WTC11 (cell line): ENCODE data around the gene INHA. TPM values are rescaled to one million over a fixed set of nuclear protein-coding genes. Genes with fewer than 3 reads are reported as not detected.

Source experiments
- ATAC-seq: fragments of 200-7000 bp; cut with Tn5 transposase; 2 replicates; pipeline ENCODE4 v1.10.0; 2021; ENCODE audit warnings: mild to moderate bottlenecking, moderate library complexity
- CTCF ChIA-PET: fragments of 300-600 bp; sonication (Branson Sonifier 250); formaldehyde crosslinking; loops from one replicate; lab custom pipeline; 2021; ENCODE audit warnings: antibody characterized with exemption; lab: Charles Lee
- POLR2A ChIA-PET: fragments of 350-600 bp; sonication (Branson Sonifier 250); formaldehyde crosslinking; loops from one replicate; lab custom pipeline; 2021; ENCODE audit warnings: antibody characterized with exemption; lab: Charles Lee
- DNase-seq: peaks from one replicate; pipeline ENCODE4 v3.0.0; 2021; ENCODE audit warnings: low spot score
- H3K27ac Mint-ChIP-seq: 2 replicates; pipeline ENCODE4 v1.8.0; 2021; ENCODE audit warnings: mixed read lengths
- H3K27me3 Mint-ChIP-seq: 2 replicates; pipeline ENCODE4 v1.8.0; 2021; ENCODE audit warnings: low read depth, mild to moderate bottlenecking, moderate library complexity, mixed read lengths
- H3K36me3 Mint-ChIP-seq: 2 replicates; pipeline ENCODE4 v1.8.0; 2021; ENCODE audit warnings: mixed read lengths
- H3K4me1 Mint-ChIP-seq: 2 replicates; pipeline ENCODE4 v1.8.0; 2022; ENCODE audit warnings: mixed read lengths
- H3K4me3 Mint-ChIP-seq: 2 replicates; pipeline ENCODE4 v1.8.0; 2021; ENCODE audit warnings: mild to moderate bottlenecking, moderate library complexity, mixed read lengths
- H3K9me3 Mint-ChIP-seq: 2 replicates; pipeline ENCODE4 v1.8.0; 2021; ENCODE audit warnings: mixed read lengths
- CREM ChIP-seq: sonication (generic); formaldehyde crosslinking; IDR thresholded peaks from 2 replicates; pipeline ENCODE4 v1.8.1; 2022; ENCODE audit warnings: mild to moderate bottlenecking, missing genetic modification reagents, moderate library complexity
- ESRRA ChIP-seq: sonication (generic); formaldehyde crosslinking; IDR thresholded peaks from 2 replicates; pipeline ENCODE4 v1.8.1; 2022; ENCODE audit warnings: mild to moderate bottlenecking, missing genetic modification reagents, borderline replicate concordance
- FOXK1 ChIP-seq: sonication (generic); formaldehyde crosslinking; IDR thresholded peaks from 2 replicates; pipeline ENCODE4 v1.8.0; 2022; ENCODE audit warnings: mild to moderate bottlenecking, moderate library complexity, missing genetic modification reagents
- HMGA2 ChIP-seq: fragments of 250-450 bp; sonication (Bioruptor Pico); IDR thresholded peaks from 2 replicates; pipeline ENCODE4 v1.4.0; 2021; ENCODE audit warnings: mild to moderate bottlenecking, moderate library complexity
- IRF2 ChIP-seq: sonication (generic); formaldehyde crosslinking; IDR thresholded peaks from 2 replicates; pipeline ENCODE4 v1.8.0; 2022; ENCODE audit warnings: low read depth, missing genetic modification reagents, borderline replicate concordance
- KAT7 ChIP-seq: sonication (generic); formaldehyde crosslinking; IDR thresholded peaks from 2 replicates; pipeline ENCODE4 v1.8.1; 2023; ENCODE audit warnings: missing genetic modification reagents, mild to moderate bottlenecking, borderline replicate concordance
- NR1H2 ChIP-seq: sonication (generic); formaldehyde crosslinking; IDR thresholded peaks from 2 replicates; pipeline ENCODE4 v1.9.0; 2021; ENCODE audit warnings: mild to moderate bottlenecking, moderate library complexity, missing genetic modification reagents
- NR3C1 ChIP-seq: sonication (generic); formaldehyde crosslinking; conservative IDR thresholded peaks from 2 replicates; pipeline ENCODE4 v1.8.1; 2023; ENCODE audit warnings: low read depth, mild to moderate bottlenecking, missing genetic modification reagents
- RELA ChIP-seq: sonication (generic); formaldehyde crosslinking; IDR thresholded peaks from 2 replicates; pipeline ENCODE4 v1.8.1; 2022; ENCODE audit warnings: missing genetic modification reagents, mild to moderate bottlenecking, borderline replicate concordance
- ZNF138 ChIP-seq: sonication (generic); formaldehyde crosslinking; conservative IDR thresholded peaks from 2 replicates; pipeline ENCODE4 v1.8.1; 2022; ENCODE audit warnings: mild to moderate bottlenecking, moderate library complexity, missing genetic modification reagents
- ZNF219 ChIP-seq: sonication (generic); formaldehyde crosslinking; IDR thresholded peaks from 2 replicates; pipeline ENCODE4 v1.8.0; 2023; ENCODE audit warnings: missing genetic modification reagents, mild to moderate bottlenecking, borderline replicate concordance
- total RNA-seq: library from RNA; stranded (reverse); gene quantifications from 3 replicates; pipeline ENCODE4 v1.2.3, GENCODE V29; 2021
- TF ChIP-seq, protein P1 (sequence below): sonication (generic); formaldehyde crosslinking; IDR thresholded peaks from 2 replicates; pipeline ENCODE4 v1.8.1; 2022; ENCODE audit warnings: low read depth, mild to moderate bottlenecking, moderate library complexity, missing genetic modification reagents, borderline replicate concordance
- TF ChIP-seq, protein P2 (sequence below): fragments of 250-450 bp; sonication (Bioruptor Pico); IDR thresholded peaks from 2 replicates; pipeline ENCODE4 v1.8.0; 2021; ENCODE audit warnings: mild to moderate bottlenecking
- TF ChIP-seq, protein P3 (sequence below): sonication (generic); formaldehyde crosslinking; IDR thresholded peaks from 2 replicates; pipeline ENCODE4 v1.8.0; 2022; ENCODE audit warnings: missing genetic modification reagents
- TF ChIP-seq, protein P4 (sequence below): sonication (generic); formaldehyde crosslinking; IDR thresholded peaks from 2 replicates; pipeline ENCODE4 v1.8.0; 2022; ENCODE audit warnings: mild to moderate bottlenecking, missing genetic modification reagents
- TF ChIP-seq, protein P5 (sequence below): sonication (generic); formaldehyde crosslinking; IDR thresholded peaks from 2 replicates; pipeline ENCODE4 v1.8.1; 2023; ENCODE audit warnings: mild to moderate bottlenecking, missing genetic modification reagents, moderate library complexity
- TF ChIP-seq, protein P6 (sequence below): sonication (generic); formaldehyde crosslinking; IDR thresholded peaks from 2 replicates; pipeline ENCODE4 v1.8.1; 2022; ENCODE audit warnings: missing genetic modification reagents, borderline replicate concordance
- TF ChIP-seq, protein P7 (sequence below): fragments of 250-450 bp; sonication (Bioruptor Pico); conservative IDR thresholded peaks from 2 replicates; pipeline ENCODE4 v1.9.0; 2021; ENCODE audit warnings: mild to moderate bottlenecking
- TF ChIP-seq, protein P8 (sequence below): fragments of 250-450 bp; sonication (Bioruptor Pico); IDR thresholded peaks from 2 replicates; pipeline ENCODE4 v2.1.2; 2022; ENCODE audit warnings: mild to moderate bottlenecking, moderate library complexity
- TF ChIP-seq, protein P9 (sequence below): fragments of 250-450 bp; sonication (Bioruptor Pico); IDR thresholded peaks from 2 replicates; pipeline ENCODE4 v1.9.0; 2021; ENCODE audit warnings: mild to moderate bottlenecking

INHA gene
- total RNA-seq, 1 experiment from 2014 or later, result 1.4 TPM

DNA sequence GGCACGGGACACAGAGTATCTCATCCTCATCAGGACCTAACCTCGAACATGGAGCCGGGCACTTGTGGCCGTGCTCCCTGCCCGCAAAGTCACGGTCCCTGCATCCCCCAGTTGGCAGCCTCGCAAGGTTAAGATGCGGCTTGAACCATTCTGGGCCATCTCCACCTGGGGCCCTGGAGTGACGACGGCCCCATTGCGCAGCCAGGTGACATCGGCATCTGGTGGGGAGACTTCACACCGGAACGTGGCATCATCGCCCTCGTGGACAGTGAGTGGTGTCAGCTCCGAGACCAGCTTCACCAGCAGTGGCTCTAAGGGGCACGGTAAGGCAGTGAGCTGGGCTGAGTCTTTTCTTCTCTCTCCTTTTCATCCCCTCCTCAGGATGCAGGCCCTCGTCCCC is 15.7 kb upstream of the INHA start:
- POLR2A ChIA-PET, result interaction anchor here (0.7 kb wide), 1 partner anchor 11 kb away, joined by 3 read pairs; no protein-coding TSS in a partner anchor
- no peak for ATAC-seq
- H3K4me3 Mint-ChIP-seq, result no peak overlapping the region
- no peaks in the 10 kb centered on the region for H3K9me3 Mint-ChIP-seq
- peaks cover 22% of the 10 kb centered on the region for H3K4me1 Mint-ChIP-seq
- CTCF ChIA-PET, result interaction anchor here (7.2 kb wide), 1 partner anchor 17 kb away, joined by 86 read pairs; no protein-coding TSS in a partner anchor
- peaks cover 8% of the 10 kb centered on the region; the same call in 1 of the 2 replicates for H3K36me3 Mint-ChIP-seq
- no peak for DNase-seq
- H3K27me3 Mint-ChIP-seq, result peaks cover 25% of the 10 kb centered on the region
- H3K27ac Mint-ChIP-seq, result no peak overlapping the region
- TF ChIP-seq, protein P1, sequence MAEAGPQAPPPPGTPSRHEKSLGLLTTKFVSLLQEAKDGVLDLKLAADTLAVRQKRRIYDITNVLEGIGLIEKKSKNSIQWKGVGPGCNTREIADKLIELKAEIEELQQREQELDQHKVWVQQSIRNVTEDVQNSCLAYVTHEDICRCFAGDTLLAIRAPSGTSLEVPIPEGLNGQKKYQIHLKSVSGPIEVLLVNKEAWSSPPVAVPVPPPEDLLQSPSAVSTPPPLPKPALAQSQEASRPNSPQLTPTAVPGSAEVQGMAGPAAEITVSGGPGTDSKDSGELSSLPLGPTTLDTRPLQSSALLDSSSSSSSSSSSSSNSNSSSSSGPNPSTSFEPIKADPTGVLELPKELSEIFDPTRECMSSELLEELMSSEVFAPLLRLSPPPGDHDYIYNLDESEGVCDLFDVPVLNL (CRISPR knock-in tag), result no peak
- TF ChIP-seq, protein P2, sequence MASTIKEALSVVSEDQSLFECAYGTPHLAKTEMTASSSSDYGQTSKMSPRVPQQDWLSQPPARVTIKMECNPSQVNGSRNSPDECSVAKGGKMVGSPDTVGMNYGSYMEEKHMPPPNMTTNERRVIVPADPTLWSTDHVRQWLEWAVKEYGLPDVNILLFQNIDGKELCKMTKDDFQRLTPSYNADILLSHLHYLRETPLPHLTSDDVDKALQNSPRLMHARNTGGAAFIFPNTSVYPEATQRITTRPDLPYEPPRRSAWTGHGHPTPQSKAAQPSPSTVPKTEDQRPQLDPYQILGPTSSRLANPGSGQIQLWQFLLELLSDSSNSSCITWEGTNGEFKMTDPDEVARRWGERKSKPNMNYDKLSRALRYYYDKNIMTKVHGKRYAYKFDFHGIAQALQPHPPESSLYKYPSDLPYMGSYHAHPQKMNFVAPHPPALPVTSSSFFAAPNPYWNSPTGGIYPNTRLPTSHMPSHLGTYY (CRISPR knock-in tag), result no peak
- TF ChIP-seq, protein P3, sequence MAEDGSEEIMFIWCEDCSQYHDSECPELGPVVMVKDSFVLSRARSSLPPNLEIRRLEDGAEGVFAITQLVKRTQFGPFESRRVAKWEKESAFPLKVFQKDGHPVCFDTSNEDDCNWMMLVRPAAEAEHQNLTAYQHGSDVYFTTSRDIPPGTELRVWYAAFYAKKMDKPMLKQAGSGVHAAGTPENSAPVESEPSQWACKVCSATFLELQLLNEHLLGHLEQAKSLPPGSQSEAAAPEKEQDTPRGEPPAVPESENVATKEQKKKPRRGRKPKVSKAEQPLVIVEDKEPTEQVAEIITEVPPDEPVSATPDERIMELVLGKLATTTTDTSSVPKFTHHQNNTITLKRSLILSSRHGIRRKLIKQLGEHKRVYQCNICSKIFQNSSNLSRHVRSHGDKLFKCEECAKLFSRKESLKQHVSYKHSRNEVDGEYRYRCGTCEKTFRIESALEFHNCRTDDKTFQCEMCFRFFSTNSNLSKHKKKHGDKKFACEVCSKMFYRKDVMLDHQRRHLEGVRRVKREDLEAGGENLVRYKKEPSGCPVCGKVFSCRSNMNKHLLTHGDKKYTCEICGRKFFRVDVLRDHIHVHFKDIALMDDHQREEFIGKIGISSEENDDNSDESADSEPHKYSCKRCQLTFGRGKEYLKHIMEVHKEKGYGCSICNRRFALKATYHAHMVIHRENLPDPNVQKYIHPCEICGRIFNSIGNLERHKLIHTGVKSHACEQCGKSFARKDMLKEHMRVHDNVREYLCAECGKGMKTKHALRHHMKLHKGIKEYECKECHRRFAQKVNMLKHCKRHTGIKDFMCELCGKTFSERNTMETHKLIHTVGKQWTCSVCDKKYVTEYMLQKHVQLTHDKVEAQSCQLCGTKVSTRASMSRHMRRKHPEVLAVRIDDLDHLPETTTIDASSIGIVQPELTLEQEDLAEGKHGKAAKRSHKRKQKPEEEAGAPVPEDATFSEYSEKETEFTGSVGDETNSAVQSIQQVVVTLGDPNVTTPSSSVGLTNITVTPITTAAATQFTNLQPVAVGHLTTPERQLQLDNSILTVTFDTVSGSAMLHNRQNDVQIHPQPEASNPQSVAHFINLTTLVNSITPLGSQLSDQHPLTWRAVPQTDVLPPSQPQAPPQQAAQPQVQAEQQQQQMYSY (CRISPR knock-in tag), result no peak
- TF ChIP-seq, protein P4, sequence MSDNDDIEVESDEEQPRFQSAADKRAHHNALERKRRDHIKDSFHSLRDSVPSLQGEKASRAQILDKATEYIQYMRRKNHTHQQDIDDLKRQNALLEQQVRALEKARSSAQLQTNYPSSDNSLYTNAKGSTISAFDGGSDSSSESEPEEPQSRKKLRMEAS (CRISPR knock-in tag), result no peak
- TF ChIP-seq, protein P5, sequence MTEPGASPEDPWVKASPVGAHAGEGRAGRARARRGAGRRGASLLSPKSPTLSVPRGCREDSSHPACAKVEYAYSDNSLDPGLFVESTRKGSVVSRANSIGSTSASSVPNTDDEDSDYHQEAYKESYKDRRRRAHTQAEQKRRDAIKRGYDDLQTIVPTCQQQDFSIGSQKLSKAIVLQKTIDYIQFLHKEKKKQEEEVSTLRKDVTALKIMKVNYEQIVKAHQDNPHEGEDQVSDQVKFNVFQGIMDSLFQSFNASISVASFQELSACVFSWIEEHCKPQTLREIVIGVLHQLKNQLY (CRISPR knock-in tag), result no peak
- TF ChIP-seq HMGA2 (CRISPR knock-in tag) (no peak), RELA (CRISPR knock-in tag) (no peak), NR3C1 (CRISPR knock-in tag) (no peak), IRF2 (CRISPR knock-in tag) (no peak), ZNF138 (no peak), NR1H2 (no peak), ZNF219 (no peak), FOXK1 (CRISPR knock-in tag) (no peak), ESRRA (CRISPR knock-in tag) (no peak), CREM (CRISPR knock-in tag) (no peak), KAT7 (CRISPR knock-in tag) (no peak)
- TF ChIP-seq, protein P6, sequence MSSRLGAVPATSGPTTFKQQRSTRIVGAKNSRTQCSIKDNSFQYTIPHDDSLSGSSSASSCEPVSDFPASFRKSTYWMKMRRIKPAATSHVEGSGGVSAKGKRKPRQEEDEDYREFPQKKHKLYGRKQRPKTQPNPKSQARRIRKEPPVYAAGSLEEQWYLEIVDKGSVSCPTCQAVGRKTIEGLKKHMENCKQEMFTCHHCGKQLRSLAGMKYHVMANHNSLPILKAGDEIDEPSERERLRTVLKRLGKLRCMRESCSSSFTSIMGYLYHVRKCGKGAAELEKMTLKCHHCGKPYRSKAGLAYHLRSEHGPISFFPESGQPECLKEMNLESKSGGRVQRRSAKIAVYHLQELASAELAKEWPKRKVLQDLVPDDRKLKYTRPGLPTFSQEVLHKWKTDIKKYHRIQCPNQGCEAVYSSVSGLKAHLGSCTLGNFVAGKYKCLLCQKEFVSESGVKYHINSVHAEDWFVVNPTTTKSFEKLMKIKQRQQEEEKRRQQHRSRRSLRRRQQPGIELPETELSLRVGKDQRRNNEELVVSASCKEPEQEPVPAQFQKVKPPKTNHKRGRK, result no peak
- TF ChIP-seq, protein P7, sequence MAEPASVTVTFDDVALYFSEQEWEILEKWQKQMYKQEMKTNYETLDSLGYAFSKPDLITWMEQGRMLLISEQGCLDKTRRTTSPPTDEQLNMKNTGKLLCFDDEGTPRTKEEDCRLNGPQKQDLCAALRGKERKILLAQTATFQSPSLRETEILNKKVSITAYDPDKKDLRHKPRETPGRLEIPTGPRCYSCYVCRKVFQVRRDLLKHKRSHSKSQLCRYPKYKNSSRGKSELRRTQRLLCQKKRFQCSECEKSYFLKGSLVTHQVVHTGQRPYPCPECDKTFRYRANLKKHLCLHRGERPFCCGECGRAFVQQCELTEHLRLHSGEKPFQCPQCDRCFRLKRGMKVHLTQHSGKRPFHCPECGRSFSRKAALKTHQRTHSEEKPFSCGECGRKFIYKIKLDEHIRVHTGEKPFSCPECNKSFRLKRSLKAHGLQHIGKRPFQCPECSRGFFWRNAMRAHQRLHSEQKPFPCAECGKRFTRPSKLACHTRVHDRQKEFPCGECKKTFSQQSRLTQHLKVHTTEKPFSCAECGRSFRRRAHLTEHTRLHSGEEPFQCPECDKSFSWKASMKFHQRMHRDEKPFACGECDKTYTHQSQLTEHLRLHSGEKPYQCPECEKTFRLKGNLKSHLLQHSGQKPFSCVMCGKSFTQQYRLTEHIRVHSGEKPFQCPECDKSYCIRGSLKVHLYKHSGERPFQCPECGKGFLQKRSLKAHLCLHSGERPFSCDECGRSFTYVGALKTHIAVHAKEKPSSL (CRISPR knock-in tag), result no peak
- TF ChIP-seq, protein P8, sequence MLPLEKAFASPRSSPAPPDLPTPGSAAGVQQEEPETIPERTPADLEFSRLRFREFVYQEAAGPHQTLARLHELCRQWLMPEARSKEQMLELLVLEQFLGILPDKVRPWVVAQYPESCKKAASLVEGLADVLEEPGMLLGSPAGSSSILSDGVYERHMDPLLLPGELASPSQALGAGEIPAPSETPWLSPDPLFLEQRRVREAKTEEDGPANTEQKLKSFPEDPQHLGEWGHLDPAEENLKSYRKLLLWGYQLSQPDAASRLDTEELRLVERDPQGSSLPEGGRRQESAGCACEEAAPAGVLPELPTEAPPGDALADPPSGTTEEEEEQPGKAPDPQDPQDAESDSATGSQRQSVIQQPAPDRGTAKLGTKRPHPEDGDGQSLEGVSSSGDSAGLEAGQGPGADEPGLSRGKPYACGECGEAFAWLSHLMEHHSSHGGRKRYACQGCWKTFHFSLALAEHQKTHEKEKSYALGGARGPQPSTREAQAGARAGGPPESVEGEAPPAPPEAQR (CRISPR knock-in tag), result no peak
- TF ChIP-seq, protein P9, sequence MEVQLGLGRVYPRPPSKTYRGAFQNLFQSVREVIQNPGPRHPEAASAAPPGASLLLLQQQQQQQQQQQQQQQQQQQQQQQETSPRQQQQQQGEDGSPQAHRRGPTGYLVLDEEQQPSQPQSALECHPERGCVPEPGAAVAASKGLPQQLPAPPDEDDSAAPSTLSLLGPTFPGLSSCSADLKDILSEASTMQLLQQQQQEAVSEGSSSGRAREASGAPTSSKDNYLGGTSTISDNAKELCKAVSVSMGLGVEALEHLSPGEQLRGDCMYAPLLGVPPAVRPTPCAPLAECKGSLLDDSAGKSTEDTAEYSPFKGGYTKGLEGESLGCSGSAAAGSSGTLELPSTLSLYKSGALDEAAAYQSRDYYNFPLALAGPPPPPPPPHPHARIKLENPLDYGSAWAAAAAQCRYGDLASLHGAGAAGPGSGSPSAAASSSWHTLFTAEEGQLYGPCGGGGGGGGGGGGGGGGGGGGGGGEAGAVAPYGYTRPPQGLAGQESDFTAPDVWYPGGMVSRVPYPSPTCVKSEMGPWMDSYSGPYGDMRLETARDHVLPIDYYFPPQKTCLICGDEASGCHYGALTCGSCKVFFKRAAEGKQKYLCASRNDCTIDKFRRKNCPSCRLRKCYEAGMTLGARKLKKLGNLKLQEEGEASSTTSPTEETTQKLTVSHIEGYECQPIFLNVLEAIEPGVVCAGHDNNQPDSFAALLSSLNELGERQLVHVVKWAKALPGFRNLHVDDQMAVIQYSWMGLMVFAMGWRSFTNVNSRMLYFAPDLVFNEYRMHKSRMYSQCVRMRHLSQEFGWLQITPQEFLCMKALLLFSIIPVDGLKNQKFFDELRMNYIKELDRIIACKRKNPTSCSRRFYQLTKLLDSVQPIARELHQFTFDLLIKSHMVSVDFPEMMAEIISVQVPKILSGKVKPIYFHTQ (CRISPR knock-in tag), result no peak
